HEK293T (cell line): ENCODE measurements around the gene NBL1.
A peak's percentile ranks its signal among the peaks of the same experiment; 100 is the strongest.

Experiments used
- CTCF ChIA-PET: fragments of 350-600 bp; formaldehyde crosslinking; extraction: SDS; loops from one replicate; lab custom pipeline; 2021; ENCODE audit warnings: antibody characterized with exemption, inconsistent platforms; lab: Yijun Ruan, JAX
- POLR2A ChIA-PET: fragments of 350-600 bp; formaldehyde crosslinking; extraction: SDS; loops from one replicate; lab custom pipeline; 2020; ENCODE audit warnings: antibody characterized with exemption, inconsistent platforms; lab: Yijun Ruan, JAX
- DNase-seq: peaks from one replicate; pipeline ENCODE4 v3.0.0; 2012; ENCODE audit warnings: mixed read lengths; ENCODE audit errors: extremely low spot score
- ARNT ChIP-seq: fragments of 450-650 bp; IDR thresholded peaks from 2 replicates; pipeline ENCODE4 v1.6.1; 2017; ENCODE audit warnings: mild to moderate bottlenecking
- BHLHE40 ChIP-seq: fragments of 450-650 bp; IDR thresholded peaks from 2 replicates; pipeline ENCODE4 v1.6.1; 2016; ENCODE audit warnings: mild to moderate bottlenecking, moderate library complexity, borderline replicate concordance
- CTBP1 ChIP-seq: fragments of 450-650 bp; IDR thresholded peaks from 2 replicates; pipeline ENCODE4 v1.6.1; 2016; ENCODE audit warnings: borderline replicate concordance
- ELF4 ChIP-seq: fragments of 450-650 bp; IDR thresholded peaks from 2 replicates; pipeline ENCODE4 v1.6.1; 2017; ENCODE audit warnings: antibody characterized with exemption
- FOXA1 ChIP-seq: fragments of 450-650 bp; IDR thresholded peaks from 2 replicates; pipeline ENCODE4 v1.6.1; 2016; ENCODE audit warnings: mild to moderate bottlenecking
- FOXK2 ChIP-seq: fragments of 450-650 bp; IDR thresholded peaks from 2 replicates; pipeline ENCODE4 v1.6.1; 2016; ENCODE audit warnings: mild to moderate bottlenecking
- FOXM1 ChIP-seq: fragments of 450-650 bp; IDR thresholded peaks from 2 replicates; pipeline ENCODE4 v1.6.1; 2017; ENCODE audit warnings: mild to moderate bottlenecking, borderline replicate concordance
- HDGF ChIP-seq: fragments of 450-650 bp; IDR thresholded peaks from 2 replicates; pipeline ENCODE4 v1.6.1; 2017; ENCODE audit warnings: antibody characterized with exemption, borderline replicate concordance
- L3MBTL2 ChIP-seq: fragments of 450-650 bp; conservative IDR thresholded peaks from 2 replicates; pipeline ENCODE4 v1.6.1; 2016; ENCODE audit warnings: mild to moderate bottlenecking
- LEF1 ChIP-seq: fragments of 450-650 bp; IDR thresholded peaks from 2 replicates; pipeline ENCODE4 v1.6.1; 2017; ENCODE audit warnings: mild to moderate bottlenecking, borderline replicate concordance
- NFRKB ChIP-seq: fragments of 450-650 bp; IDR thresholded peaks from 2 replicates; pipeline ENCODE4 v1.6.1; 2016; ENCODE audit warnings: mild to moderate bottlenecking, moderate library complexity
- PKNOX1 ChIP-seq: fragments of 450-650 bp; IDR thresholded peaks from 2 replicates; pipeline ENCODE4 v1.6.1; 2016
- SP1 ChIP-seq: fragments of 450-650 bp; IDR thresholded peaks from 2 replicates; pipeline ENCODE4 v1.6.1; 2017
- SUZ12 ChIP-seq: fragments of 450-650 bp; IDR thresholded peaks from 2 replicates; pipeline ENCODE4 v1.6.1; 2016; ENCODE audit warnings: mild to moderate bottlenecking
- TARDBP ChIP-seq: fragments of 450-650 bp; IDR thresholded peaks from 2 replicates; pipeline ENCODE4 v1.6.1; 2016
- ZNF384 ChIP-seq: fragments of 450-650 bp; IDR thresholded peaks from 2 replicates; pipeline ENCODE4 v1.6.1; 2016

Gene NBL1

GRCh38 chr1:19672237-19672636, 28.1 kb downstream of the NBL1 start:
- ChIA-PET POLR2A (no interaction called here), CTCF (no interaction called here)
- DNase-seq: no peak
- no peak for TF ChIP-seq TARDBP
- no peak for TF ChIP-seq BHLHE40
- no peak for TF ChIP-seq SUZ12
- TF ChIP-seq ARNT: no peak
- no peak for TF ChIP-seq HDGF
- no peak for TF ChIP-seq NFRKB
- no peak for TF ChIP-seq L3MBTL2
- TF ChIP-seq PKNOX1: no peak
- no peak for TF ChIP-seq FOXK2
- no peak for TF ChIP-seq FOXA1
- TF ChIP-seq SP1: no peak
- TF ChIP-seq ELF4: no peak
- TF ChIP-seq ZNF384: no peak
- TF ChIP-seq LEF1: no peak
- TF ChIP-seq CTBP1: no peak
- TF ChIP-seq FOXM1: no peak

DNA sequence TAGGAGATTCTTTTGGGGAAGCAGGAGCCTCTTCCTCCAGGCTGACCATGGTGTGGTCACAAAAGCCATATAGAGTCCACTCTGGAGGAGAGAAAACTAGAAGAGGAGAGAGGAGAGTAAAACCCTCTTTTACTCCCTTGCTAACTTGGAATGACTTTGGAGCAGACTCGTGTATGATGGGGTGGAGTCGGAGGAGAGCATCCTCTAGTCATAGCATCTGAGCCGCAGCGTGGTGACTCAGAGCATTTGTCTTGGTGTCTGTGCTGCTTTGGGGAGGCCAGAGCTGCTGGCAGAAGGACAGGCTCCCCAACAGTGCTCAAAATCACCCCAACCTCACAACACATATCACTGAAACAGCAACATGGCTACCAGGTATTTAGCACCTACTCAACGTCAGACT, 31.7 kb downstream of the NBL1 start:
- TF ChIP-seq SUZ12 (no peak), PKNOX1 (no peak), ZNF384 (no peak), TARDBP (no peak), ELF4 (no peak)
- CTCF ChIA-PET: interaction anchor here (1.0 to 1.8 kb wide), 2 partner anchors 14 to 29 kb away, joined by 3 to 4 read pairs; no protein-coding TSS in a partner anchor
- no peak for DNase-seq
- POLR2A ChIA-PET: no interaction called here

GRCh38 chr1:19676438-19676922, 32.4 kb downstream of the NBL1 start:
- no peak for TF ChIP-seq FOXK2
- TF ChIP-seq SUZ12: no peak
- no peak for TF ChIP-seq FOXA1
- no peak for TF ChIP-seq HDGF
- no peak for TF ChIP-seq PKNOX1
- no peak for TF ChIP-seq SP1
- no peak for TF ChIP-seq FOXM1
- no peak for TF ChIP-seq ELF4
- TF ChIP-seq NFRKB: no peak
- no peak for TF ChIP-seq ZNF384
- TF ChIP-seq LEF1: no peak
- no peak for TF ChIP-seq BHLHE40
- TF ChIP-seq CTBP1: no peak
- no peak for TF ChIP-seq L3MBTL2
- TF ChIP-seq ARNT: no peak
- no peak for TF ChIP-seq TARDBP
- DNase-seq: peak; percentile 53
- ChIA-PET CTCF (interaction anchor here (0.6 to 1.8 kb wide), 3 partner anchors 14 to 1201 kb away, joined by 3 to 4 read pairs (median 3); no protein-coding TSS in a partner anchor), POLR2A (no interaction called here)

GRCh38 chr1:19678493-19678892, 34.4 kb downstream of the NBL1 start:
- ChIA-PET POLR2A (no interaction called here), CTCF (interaction anchor here (1.0 kb wide), 1 partner anchor 15 kb away, joined by 3 read pairs; no protein-coding TSS in a partner anchor)
- no peak for TF ChIP-seq LEF1
- no peak for TF ChIP-seq NFRKB
- no peak for TF ChIP-seq BHLHE40
- TF ChIP-seq FOXK2: no peak
- no peak for TF ChIP-seq CTBP1
- TF ChIP-seq ZNF384: no peak
- no peak for TF ChIP-seq L3MBTL2
- no peak for TF ChIP-seq FOXM1
- no peak for TF ChIP-seq ARNT
- TF ChIP-seq SP1: no peak
- no peak for TF ChIP-seq SUZ12
- TF ChIP-seq PKNOX1: no peak
- no peak for TF ChIP-seq ELF4
- TF ChIP-seq TARDBP: no peak
- TF ChIP-seq HDGF: no peak
- TF ChIP-seq FOXA1: no peak
- no peak for DNase-seq

GRCh38 chr1:19678931-19679453, 34.9 kb downstream of the NBL1 start:
- ChIA-PET CTCF (no interaction called here), POLR2A (no interaction called here)
- TF ChIP-seq FOXK2 (no peak), HDGF (no peak), L3MBTL2 (no peak), LEF1 (no peak), ZNF384 (no peak)
- no peak for DNase-seq
